Measurements from ENCODE around the gene TSPAN33. TPM values are rescaled to one million over a fixed set of nuclear protein-coding genes. Genes with fewer than 3 reads are reported as not detected.

TSPAN33 gene
- total RNA-seq, 1 donor from 2014 or later = 33.7 TPM

DNA sequence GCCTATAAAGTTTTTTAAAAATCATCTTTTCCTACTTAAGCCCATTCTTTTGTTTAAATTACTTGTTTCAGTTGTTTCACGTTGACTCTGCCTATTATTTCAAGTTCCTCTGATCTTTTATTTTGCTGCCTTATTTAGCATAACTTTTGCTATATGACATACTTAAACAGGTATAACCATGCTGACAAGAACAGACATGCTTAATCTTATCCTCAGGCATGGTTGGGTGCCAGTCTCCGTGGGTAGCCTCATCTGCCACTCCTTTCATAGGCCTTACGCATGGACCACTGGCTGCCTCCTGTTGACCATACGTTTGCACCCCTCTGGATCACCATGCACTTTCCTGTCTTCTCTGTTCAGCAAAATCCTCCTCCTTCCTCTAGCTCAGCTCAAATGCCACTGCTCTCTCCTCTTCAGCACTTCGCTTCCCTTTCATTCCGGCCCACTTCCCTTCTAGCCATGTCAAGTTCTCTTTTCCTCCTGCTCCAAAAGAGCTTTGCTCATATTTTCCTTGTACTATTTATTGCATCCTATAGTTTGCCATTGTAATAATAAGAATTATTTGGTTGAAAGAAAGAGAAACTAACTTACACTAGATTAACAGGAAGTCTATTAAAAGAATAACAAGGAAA, 10.0 kb upstream of the TSPAN33 start:
- peak; percentile 26 for ATAC-seq
- peak; percentile 32 for DNase-seq (ENCODE audit: low spot score)

DNA sequence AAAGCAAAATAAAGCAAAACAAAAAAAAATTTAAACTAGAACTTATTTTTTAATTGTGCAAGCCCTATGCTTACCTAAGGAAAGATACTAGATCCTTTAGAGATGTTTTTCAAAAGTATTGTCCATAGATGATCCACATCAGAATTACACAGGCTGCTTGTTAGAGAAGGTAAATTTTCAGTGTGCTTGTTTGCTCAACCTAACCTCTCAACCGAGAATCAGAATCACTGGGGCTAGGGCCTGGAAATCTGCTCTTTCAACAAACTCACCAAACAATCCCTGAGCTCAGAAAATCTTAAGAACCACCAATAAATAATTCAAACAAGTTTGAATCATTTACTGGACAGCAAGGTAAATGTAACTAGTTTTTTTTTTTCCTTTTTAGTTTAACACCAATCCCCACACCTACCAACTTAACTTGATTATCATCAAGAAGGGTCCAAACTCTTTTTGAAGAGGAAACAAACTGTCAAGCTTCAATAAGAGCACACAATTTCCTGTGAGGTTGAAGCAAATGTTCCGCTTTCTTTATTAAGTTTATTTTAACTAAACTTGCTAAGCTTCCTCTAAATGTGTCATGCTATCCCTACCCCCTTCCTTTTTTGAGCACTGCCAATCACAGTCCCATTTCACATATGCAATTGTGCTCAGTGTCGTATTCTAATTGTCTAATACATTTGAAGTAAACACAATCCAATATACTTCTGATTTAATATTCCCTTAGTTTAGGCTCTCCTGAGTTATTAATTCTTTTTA, 7.4 kb upstream of the TSPAN33 start:
- DNase-seq (ENCODE audit: low spot score) (peak; percentile 7), ATAC-seq (no peak)

- ATAC-seq = no peak
- no peak for DNase-seq (ENCODE audit: low spot score)
These were observed 798 bp upstream of the TSPAN33 start for GRCh38 chr7:129143724-129144094.

GRCh38 chr7:129144834-129145668, 544 bp downstream of the TSPAN33 start:
- DNase-seq (ENCODE audit: low spot score) (no peak), ATAC-seq (no peak)

DNA sequence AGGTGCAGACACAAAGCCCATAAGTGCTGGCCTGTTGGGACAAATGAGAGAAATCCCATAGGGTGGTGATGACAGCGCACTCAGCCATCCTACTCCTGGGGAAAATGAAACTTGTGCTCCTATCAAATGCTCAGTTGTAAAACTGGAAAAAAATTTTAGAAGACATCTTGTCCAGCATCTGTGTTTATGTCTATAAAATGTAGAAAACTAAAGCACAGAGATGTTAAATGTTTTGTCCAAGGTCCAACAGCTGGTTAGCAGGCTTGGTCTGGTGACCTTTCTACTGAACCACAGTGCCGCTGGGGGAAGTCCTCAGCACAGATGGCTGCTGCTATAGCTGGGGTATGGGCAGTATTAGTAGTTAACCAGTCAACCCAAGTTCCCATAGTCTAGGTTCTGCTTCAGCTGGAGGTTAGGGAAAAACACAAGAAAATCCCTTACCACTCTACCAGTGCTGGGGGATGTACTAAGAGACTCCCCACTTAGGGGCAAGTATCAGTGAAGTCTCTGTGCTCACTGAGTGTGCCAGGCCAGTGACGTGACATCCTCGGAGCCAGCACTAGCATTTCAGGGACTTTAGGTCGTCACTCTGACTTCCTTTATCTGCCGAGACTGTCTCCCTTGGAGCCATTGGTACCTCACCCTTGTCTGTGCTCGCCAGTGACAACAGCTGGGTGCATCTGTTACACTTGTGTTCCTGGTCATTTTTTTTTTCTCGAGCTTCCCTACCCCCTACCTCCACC, 1.9 kb downstream of the TSPAN33 start:
- ATAC-seq (no peak), DNase-seq (ENCODE audit: low spot score) (no peak)

- DNase-seq (ENCODE audit: low spot score) (no peak), ATAC-seq (no peak)
These were observed 3.2 kb downstream of the TSPAN33 start for GRCh38 chr7:129147731-129148130.

DNA sequence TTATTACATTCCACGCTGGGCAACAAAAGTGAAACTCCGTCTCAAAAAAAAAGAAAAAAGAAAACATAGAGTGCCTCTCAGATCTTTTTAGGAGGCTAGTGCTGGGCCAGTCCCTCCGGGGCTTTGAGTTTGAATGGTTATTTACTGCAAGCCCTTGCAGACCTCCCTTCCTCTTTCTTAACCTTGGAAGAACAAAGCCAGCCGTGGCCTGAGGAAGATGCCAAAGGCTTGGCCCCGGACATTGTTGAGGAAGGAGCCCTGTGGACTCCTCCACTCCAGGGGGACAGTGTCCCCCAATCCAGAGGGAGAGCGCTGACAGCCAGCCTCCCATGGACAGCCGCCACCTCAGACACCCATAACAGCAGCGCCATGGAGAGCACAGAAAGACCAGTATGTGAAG, 5.0 kb downstream of the TSPAN33 start:
- ATAC-seq = no peak
- DNase-seq (ENCODE audit: low spot score) = no peak

GRCh38 chr7:129150199-129150996, 5.9 kb downstream of the TSPAN33 start:
- no peak for DNase-seq (ENCODE audit: low spot score)
- peak; percentile 28 for ATAC-seq

- DNase-seq (ENCODE audit: low spot score) (no peak), ATAC-seq (no peak)
These were observed 13.1 kb downstream of the TSPAN33 start for GRCh38 chr7:129157651-129158050.

DNA sequence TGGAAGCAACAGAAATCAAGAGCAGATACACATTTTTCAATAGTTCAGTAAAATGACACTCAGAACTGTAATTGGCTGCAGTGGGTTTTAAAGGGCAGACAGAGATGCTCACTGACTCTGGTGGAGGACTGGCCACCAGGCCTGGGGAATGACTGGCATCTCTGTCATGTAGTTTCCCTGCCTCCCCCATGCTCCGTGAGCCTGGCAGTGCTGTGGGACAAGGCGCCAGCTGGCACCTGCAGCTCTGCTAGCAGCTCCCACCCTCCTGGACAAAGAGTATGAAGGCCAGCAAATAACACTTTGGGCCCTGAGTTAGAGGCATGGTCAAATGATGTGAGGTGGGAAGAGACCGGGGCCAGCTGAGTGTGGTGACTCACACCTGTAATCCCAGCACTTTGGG, 15.0 kb downstream of the TSPAN33 start:
- ATAC-seq (peak; percentile 53), DNase-seq (ENCODE audit: low spot score) (no peak)

DNA sequence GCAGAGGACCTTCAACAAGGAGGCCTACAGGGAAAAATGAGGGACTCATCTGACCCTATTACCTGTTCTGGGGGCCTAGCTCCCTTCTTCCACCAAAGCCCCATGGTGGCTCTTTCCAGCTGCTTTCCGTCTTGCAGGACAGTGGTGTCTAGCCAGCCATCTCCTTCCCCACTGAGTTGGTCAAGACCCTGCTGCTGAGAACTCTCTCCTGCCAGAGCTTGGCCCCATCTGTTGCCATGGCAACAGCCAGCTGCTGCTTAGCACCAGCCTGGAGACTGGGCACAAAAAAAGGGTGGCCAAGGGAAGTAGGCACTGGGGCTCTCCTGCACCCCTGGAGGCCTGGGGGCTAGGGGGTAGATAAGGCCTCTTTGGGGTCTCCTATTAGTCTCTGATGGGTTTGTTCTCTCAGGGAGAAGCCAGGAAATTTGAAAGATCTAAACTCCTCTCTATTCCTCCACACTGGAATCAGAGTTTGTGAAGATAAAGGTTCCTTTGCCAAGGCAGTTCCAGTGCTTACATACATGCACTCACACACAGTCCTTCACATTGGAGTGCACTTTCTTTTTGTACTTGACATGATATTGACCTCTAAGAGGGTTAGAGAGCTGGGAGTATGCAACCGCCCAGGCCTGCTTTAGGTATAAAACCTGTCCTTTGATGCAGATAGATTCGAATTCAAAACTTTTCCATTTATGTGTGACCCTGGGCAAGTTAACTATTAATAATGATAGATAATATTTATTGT, 15.8 kb downstream of the TSPAN33 start:
- ATAC-seq = no peak
- no peak for DNase-seq (ENCODE audit: low spot score)

- ATAC-seq (no peak), DNase-seq (ENCODE audit: low spot score) (no peak)
These were observed 17.2 kb downstream of the TSPAN33 start for GRCh38 chr7:129161524-129162225.

DNA sequence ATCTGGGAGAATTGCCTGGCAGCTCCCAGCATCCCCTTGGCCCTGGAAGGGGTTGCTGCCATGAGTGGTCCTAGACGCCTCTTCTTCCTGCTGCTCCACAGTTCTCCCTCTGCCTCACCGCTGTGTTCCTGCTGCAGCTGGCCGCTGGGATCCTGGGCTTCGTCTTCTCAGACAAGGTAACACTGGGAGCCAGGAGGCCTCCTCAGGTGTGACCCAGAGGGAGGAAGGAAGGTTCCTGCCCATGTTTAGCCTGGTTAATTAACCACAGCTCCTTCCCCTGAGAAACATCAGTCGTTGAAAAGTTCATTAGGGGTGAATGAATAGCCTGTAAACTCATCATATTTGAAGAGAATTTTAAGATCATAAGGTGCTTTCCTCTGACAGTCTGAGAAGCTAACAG, 18.2 kb downstream of the TSPAN33 start:
- no peak for ATAC-seq
- no peak for DNase-seq (ENCODE audit: low spot score)

DNA sequence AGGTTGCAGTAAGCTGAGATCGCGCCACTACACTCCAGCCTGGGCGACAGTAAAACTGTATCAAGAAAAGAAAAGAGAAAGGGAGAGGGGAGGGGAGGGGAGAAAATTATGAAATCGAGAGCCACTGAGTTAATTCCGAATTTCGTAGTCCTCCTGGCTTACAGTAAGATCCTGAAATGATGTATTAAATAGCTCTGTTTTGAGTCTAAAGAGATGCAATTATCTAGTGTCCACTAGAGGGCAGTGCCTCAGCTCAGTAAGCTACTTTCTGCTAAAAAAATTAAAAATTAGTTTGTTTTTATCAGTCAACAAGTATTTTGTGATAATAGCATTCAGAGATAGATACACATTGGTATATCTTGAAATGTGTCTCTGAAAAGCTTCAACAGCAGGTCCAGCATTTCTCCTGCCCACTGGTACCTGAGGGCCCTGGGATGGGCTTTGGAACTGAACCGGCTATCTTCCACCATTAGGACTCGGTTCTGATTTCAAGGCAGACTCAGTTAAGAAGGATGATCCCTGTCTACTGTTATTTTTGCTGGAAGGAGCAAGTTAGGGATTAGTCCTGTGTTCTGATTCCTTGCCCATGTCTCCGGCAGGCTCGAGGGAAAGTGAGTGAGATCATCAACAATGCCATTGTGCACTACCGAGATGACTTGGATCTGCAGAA, 19.5 kb downstream of the TSPAN33 start:
- ATAC-seq (peak; percentile 75), DNase-seq (ENCODE audit: low spot score) (no peak)

DNA sequence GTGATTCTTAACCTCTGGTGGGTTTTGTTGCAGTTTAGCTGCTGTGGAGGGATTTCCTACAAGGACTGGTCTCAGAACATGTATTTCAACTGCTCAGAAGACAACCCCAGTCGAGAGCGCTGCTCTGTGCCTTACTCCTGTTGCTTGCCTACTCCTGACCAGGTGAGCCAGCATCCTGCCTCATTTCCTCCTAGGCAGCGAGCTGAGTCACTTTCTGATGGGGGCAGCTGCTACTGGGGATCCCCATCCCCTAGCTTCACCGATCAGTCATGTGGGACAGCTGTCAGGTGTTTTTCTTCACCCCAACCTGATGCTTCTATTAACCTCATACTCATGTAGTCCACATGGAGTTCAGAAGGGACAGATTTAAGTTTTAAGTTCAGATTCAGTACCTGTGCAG, 22.2 kb downstream of the TSPAN33 start:
- no peak for DNase-seq (ENCODE audit: low spot score)
- ATAC-seq = no peak

- DNase-seq (ENCODE audit: low spot score) (no peak), ATAC-seq (no peak)
These were observed 23.3 kb downstream of the TSPAN33 start for GRCh38 chr7:129167817-129168216.

GRCh38 chr7:129168231-129169021, 23.9 kb downstream of the TSPAN33 start:
- DNase-seq (ENCODE audit: low spot score) = no peak
- ATAC-seq = no peak

Data from left lobe of liver (tissue), 2 donors.